SK-N-SH treated with all-trans-retinoic acid at 6 μM for 48 hours (cell line): ENCODE measurements around the gene PCLO.

ENCODE experiments used
- CREB5 ChIP-seq: fragments of 250-450 bp; sonication (Bioruptor Pico); IDR thresholded peaks from 2 replicates; pipeline ENCODE4 v1.5.1; 2020; ENCODE audit warnings: low read depth, mild to moderate bottlenecking, moderate library complexity
- CSDC2 ChIP-seq: fragments of 250-450 bp; sonication (Bioruptor Pico); IDR thresholded peaks from 2 replicates; pipeline ENCODE4 v1.5.0; 2020; ENCODE audit warnings: mild to moderate bottlenecking, moderate library complexity
- PPARA ChIP-seq: fragments of 250-450 bp; sonication (Bioruptor Pico); IDR thresholded peaks from 2 replicates; pipeline ENCODE4 v1.5.0; 2020; ENCODE audit warnings: mild to moderate bottlenecking, borderline replicate concordance
- RARB ChIP-seq: fragments of 250-450 bp; sonication (Bioruptor Pico); IDR thresholded peaks from 2 replicates; pipeline ENCODE4 v1.8.0; 2021; ENCODE audit warnings: mild to moderate bottlenecking, moderate library complexity
- ZFP3 ChIP-seq: fragments of 250-450 bp; sonication (Bioruptor Pico); IDR thresholded peaks from 2 replicates; pipeline ENCODE4 v1.5.0; 2020; ENCODE audit warnings: mild to moderate bottlenecking, moderate library complexity
- ZNF70 ChIP-seq: fragments of 450-650 bp; formaldehyde crosslinking; IDR thresholded peaks from 2 replicates; pipeline ENCODE4 v1.5.0; 2020; ENCODE audit warnings: mild to moderate bottlenecking, moderate library complexity

GRCh38 chr7:82810558-82811259 lies 352.0 kb downstream of the PCLO start:
- TF ChIP-seq CREB5: no peak
- TF ChIP-seq CSDC2 (CRISPR knock-in tag): no peak
- no peak for TF ChIP-seq ZFP3 (CRISPR knock-in tag)
- TF ChIP-seq ZNF70 (CRISPR knock-in tag): peak; percentile 10; the same call in 1 of the 2 replicates
- no peak for TF ChIP-seq RARB (CRISPR knock-in tag)
- TF ChIP-seq PPARA (CRISPR knock-in tag): no peak
